ENCODE data around the gene ZNF580.
A peak's percentile ranks its signal among the peaks of the same experiment; 100 is the strongest.

ZNF580 gene

DNA sequence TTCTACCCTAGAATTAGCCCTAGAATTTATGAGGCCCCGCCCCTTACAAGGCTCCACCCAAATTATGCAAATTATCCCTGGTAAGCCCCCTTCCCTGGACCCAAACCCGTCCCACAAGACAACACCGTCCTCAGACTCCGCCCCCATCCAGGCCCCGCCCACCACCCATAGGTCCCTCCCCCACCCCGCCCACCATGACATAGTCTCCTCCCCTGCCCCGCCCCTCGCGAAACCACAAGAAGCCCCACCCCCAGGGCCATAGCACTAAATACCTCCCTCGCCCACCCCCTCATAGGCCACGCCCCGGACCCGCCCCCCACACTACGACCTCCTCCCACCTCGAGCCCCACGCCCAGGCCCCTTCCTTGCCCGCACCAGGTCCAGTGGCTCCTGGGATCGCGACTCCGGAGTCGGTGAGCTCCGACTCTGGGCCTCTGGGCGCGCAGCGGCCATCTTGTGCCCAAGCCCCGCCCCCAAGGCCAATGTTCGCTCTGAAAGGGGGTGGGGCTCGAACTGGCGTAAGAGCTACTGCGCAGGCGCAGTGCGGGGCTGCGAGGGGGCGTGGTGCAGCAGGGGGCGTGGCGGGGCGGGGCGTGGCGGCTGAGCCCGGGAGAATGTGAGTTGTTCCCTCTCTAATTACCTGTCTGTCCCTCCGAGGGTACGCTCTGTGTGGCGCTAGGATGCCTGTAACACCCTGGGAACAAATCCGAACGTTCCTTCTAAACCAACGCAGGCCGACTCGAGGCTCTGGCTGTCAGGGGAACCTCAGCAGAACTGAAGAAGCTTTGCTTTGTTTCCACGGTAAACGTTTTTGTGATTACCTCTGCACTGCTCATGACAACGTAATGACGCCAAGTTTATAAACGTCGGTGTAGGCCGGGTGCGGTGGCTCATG lies 16.4 kb upstream of the ZNF580 start, which contains the start of gene ZNF784:
Gene ZNF784, minus strand, starts transcription at position 458 of the 895 bp plus-strand sequence. Its CDS starts 5 bp downstream, at position 453.
- peak; percentile 91 for DNase-seq

DNA sequence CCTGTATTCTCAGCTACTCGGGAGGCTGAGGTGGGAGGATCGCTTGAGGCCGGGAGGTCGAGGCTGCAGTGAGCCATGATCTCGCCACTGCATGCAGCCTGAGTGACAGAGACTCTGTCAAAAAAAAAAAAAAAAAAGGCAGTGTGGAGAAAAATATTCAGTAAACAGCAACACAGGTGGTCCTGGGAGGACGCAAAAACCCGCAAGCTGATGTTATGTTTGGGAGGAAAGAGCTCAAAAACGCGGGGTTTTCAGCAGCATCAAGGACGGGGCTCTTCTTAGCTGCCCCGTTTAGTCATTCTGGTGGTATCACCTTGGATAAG lies 15.8 kb upstream of the ZNF580 start:
- DNase-seq = no peak

DNA sequence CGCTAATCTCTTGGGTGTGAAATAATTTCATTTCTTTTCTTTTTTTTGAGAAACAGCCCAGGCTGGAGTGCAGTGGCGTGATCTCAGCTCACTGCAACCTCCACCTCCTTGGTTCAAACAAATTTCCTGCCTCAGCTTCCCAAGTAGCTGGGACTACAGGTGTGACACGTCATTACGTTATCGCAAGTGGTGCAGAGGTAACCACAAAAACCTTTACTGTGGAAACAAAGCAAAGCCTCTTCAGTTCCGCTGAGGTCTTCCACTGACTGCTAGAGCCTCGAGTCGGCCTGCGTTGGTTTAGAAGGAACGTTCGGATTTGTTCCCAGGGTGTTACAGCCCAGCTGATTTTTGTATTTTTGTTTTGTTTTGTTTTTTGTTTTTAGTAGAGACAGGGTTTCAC lies 14.5 kb upstream of the ZNF580 start:
- DNase-seq = peak; percentile 50

DNA sequence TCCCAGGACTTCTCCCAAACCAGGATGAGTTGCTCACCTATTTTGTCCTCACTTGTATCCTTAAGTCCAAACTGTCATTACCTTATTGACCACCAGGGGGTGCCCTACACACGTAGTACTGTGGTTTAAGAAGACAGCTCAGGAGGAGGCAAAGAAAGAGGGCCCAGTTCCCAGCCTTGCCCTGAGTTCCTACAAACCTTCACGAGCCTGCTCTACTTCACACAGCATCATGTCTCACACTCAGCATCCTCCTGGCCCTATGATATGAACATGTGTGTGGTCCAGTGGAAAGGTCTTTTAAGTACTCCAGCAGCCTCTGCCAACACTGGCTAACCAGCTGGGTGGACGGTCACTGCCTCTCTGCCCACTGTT lies 8.4 kb upstream of the ZNF580 start:
- DNase-seq = peak; percentile 92

GRCh38 chr19:55633861-55634260 lies 6.9 kb upstream of the ZNF580 start:
- DNase-seq = no peak

GRCh38 chr19:55635334-55635717 lies 5.5 kb upstream of the ZNF580 start:
- no peak for DNase-seq

DNA sequence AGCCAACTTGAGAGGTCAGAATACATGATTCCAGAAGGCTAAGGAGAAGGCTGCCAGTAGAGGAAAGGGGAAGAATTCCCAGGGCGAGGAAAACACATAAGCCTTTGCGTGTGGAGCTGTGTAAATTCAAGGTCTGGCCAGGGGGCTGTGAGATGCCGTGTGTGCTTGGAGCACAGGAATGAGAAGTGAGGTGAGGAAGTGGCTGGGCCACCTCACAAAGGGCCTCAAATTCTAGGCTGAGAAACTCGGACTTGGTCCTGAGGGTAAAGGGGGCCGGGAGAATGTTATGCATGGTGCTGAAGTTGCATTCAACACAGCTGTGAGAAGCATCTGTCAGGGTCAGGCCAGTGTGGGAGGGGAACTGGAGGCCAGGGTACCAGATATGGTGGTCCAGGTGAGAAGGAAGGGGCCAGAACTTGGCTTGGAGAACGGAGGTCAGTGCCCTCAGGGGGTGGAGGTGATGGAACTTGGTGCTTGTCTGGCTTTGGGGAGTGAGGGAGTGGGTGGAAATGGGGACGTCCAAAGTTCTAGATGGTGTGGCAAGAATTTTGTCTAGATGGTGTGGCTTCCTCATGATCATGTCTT lies 4.9 kb upstream of the ZNF580 start:
- no peak for DNase-seq

- DNase-seq = no peak
Measured at GRCh38 chr19:55636723-55637122, 4.1 kb upstream of the ZNF580 start.

DNA sequence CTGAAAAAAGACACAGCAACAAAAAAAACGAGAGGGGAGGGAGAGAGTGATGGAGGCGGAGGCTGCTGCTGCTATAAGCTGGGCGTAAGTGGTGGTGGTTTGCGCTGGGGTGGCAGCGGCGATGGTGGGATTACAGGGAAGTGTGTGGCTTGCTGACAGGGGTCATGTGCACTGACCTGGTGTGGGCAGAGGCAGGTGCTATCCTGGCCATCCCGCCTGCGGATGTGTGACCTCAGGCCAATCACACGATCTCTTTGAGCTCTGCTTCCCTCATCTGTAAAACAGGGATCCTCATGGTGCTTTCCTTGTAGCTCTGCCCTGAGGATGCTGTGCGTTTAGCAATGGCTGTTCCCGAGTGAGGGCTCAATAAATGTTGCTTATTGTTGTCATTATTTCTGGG lies 3.3 kb upstream of the ZNF580 start:
- DNase-seq = no peak

GRCh38 chr19:55638864-55639359 lies 1.9 kb upstream of the ZNF580 start:
- DNase-seq = peak; percentile 43

GRCh38 chr19:55640043-55640576 lies 692 bp upstream of the ZNF580 start:
- peak; percentile 44 for DNase-seq

DNA sequence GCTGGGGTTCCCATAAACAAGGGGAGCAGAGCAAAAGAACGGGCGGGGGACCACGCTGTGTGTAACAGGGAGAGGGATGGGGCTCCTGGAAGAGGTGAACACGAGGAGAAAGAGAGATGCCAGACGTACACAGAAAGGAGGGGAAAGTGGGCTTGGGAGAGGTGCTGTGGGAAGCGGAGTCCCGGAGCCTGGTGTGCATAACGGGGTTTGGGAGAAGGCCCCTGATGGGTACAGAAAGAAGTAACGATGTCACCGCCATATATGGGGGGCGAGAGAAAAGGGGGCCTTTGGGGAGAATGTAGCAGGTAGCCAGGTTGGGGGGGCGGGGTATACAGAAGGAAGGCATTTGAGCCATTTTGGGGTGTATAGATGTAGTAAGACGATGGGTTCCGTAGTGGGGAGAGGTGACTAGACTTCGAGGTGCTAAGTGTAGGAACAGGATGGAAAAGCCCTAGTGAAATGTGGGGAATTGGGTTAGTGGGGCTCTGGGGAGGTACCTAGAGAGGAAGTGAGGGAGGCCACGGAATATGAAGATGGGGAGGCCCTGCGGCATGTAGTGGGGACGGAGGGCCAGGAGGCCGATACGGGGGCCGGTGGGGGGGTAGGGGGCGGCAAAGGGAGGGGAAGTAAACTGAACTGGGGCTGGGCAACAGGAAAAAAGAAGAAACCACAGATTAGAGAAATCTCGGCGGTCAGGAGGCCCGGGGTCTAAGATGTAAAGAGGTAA lies 787 bp downstream of the ZNF580 start:
- DNase-seq = no peak

- no peak for DNase-seq
Measured at GRCh38 chr19:55642153-55643002, 1.6 kb downstream of the ZNF580 start.

GRCh38 chr19:55643003-55643886 lies 2.4 kb downstream of the ZNF580 start, which contains the start of gene ZNF581:
ZNF581 (plus strand) TSS chr19:55643649; CDS start chr19:55644572, 923 bp downstream.
- peak; percentile 74 for DNase-seq

- no peak for DNase-seq
Measured at GRCh38 chr19:55643887-55644176, 3.0 kb downstream of the ZNF580 start.

DNA sequence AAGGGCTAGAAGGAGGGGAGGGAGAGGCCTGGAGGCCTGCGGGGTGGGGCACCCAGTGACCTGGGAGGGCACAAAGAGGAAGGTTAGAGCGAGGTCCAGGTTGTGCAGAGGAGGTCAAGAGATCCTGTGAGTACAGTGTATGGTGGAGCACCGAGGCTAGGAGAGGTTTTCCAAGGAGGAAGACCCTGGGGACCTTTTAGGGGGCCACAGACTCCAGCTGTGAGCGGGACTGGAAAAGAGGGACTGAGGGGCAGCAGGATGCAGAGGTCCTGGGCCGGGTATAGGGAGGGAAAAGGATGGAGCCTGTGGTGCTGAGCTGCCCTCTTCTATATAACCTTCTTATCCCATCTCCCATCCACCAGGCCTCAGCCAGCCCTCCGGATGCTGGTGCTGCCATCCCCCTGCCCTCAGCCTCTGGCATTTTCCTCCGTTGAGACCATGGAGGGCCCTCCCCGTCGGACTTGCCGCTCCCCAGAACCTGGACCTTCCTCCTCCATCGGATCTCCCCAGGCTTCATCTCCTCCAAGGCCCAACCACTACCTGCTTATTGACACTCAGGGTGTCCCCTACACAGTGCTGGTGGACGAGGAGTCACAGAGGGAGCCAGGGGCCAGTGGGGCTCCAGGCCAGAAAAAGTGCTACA lies 3.5 kb downstream of the ZNF580 start:
- DNase-seq = no peak

DNA sequence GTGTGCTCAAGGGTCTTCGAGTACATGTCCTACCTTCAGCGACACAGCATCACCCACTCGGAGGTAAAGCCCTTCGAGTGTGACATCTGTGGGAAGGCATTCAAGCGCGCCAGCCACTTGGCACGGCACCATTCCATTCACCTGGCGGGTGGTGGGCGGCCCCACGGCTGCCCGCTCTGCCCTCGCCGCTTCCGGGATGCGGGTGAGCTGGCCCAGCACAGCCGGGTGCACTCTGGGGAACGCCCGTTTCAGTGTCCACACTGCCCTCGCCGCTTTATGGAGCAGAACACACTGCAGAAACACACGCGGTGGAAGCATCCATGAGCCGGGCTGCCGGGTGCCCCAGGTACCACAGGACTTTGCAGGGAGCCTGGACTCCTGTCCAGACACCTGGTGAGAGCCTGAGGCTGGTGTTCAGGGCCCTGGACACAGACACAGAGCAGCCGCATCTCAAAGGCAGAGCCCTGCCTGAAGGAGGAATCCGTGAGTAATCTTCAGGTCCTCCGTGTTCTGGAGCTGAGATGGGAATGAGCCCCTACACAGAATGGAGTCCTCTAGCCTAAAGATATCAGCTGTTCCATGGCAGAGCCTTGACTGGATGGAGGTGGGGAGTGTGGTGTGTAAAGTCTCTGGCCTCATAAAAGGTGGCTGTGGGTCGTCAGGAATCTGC lies 4.2 kb downstream of the ZNF580 start:
- DNase-seq = no peak

DNA sequence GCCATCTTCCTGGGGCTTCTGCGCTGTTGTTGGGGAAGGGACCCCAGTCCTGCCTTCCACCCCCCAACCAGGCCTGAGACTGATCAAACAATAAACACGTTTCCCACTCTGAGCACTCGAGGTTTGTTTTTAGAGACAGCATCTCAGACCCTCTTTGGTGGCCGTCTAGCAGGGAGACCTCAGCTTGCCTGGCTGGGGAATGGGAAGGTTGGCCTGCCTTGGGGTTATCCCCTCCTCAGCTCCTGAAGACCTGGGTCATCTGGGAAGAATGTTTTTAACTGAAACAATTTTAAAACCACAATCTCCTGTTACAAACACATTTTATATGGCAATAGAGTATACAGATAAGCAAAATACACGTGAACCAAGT lies 4.7 kb downstream of the ZNF580 start:
- no peak for DNase-seq

DNA sequence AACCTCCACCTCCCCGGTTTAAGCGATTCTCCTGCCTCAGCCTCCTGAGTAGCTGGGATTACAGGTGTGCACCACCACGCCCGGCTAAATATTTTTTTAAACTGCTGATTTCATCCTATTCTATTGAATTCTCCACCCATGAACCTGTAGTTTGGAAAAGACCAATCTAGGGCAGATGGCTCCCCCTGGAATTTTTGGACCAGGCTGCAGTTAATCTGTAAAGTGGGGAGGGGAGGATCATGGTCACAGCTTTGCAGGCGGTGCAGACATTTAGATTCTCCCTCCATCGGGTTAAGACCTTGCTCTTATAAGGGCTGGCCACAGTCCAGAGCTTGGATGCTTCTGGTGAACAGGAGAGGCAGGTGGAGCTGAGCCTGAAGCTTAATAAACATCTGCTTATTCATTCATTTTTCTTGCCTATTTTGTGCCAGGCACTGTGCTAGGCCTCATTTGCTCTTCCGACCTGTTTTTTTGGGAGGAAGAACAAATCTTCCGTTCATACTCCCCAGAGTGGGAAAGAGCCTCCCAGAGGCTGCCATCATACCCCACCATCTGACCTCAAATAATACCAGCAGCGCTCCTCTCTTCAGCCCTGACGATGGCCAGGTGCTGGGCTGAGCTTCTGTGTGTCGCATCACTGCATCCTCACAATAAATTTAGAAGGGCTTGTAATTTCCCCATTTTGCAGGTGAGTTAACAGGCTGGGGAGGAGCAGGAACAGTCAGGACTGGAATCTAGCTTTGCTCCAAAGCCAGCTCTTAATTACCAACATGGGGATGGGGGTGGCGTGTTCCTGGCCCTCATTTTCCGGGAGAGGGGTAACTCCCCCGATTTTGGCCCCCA lies 6.3 kb downstream of the ZNF580 start:
- no peak for DNase-seq
